ENCODE measurements around the gene PRIM2. TPM values are rescaled to one million over a fixed set of nuclear protein-coding genes. Genes with fewer than 3 reads are reported as not detected.

PRIM2 gene
- total RNA-seq, 1 experiment from 2014 or later: 44.0 TPM

GRCh38 chr6:57432157-57432556 lies 114.7 kb downstream of the PRIM2 start:
- BruUV-seq (replicated peaks): no TSS peak
- TF ChIP-seq ZBTB33 (IDR thresholded peaks at IDR 0.05; ENCODE audit: extremely low read depth, insufficient replicate concordance, low read length): no peak
- no peak for TF ChIP-seq SRF (IDR thresholded peaks at IDR 0.05; ENCODE audit: low read depth)
- no peak for TF ChIP-seq TCF7L2 (IDR thresholded peaks at IDR 0.05; ENCODE audit: borderline replicate concordance, extremely low read depth, insufficient read depth, insufficient read length)
- no peak for TF ChIP-seq SP1 (IDR thresholded peaks at IDR 0.05; ENCODE audit: low read depth)
- TF ChIP-seq ZFX (IDR thresholded peaks at IDR 0.05): no peak
- TF ChIP-seq FOSL1 (IDR thresholded peaks at IDR 0.05; ENCODE audit: low read depth): no peak
- TF ChIP-seq EZH2 (IDR thresholded peaks at IDR 0.05): no peak
- TF ChIP-seq ZNF274 (IDR thresholded peaks at IDR 0.05; ENCODE audit: low read depth, low read length): no peak
- TF ChIP-seq CTCF (IDR thresholded peaks at IDR 0.05 in 2 of 3, conservative IDR thresholded peaks at IDR 0.05 in 1 of 3; ENCODE audit: borderline replicate concordance in 1 of 3, insufficient read depth in 1 of 3, low read depth in 2 of 3, low read length in 2 of 3): no peak
- no peak for TF ChIP-seq ELF1 (IDR thresholded peaks at IDR 0.05; ENCODE audit: borderline replicate concordance, low read depth)
- TF ChIP-seq ATF3 (IDR thresholded peaks at IDR 0.05): no peak
- TF ChIP-seq RAD21 (IDR thresholded peaks at IDR 0.05; ENCODE audit: low read depth): no peak
- TF ChIP-seq SIN3A (IDR thresholded peaks at IDR 0.05; ENCODE audit: low read depth): no peak
- no peak for TF ChIP-seq POLR2AphosphoS5 (IDR thresholded peaks at IDR 0.05; ENCODE audit: low read depth, low read length)
- TF ChIP-seq MAX (IDR thresholded peaks at IDR 0.05): no peak
- TF ChIP-seq CBX3 (IDR thresholded peaks at IDR 0.05; ENCODE audit: low read depth): no peak
- no peak for TF ChIP-seq REST (IDR thresholded peaks at IDR 0.05; ENCODE audit: low read depth)
- no peak for TF ChIP-seq EZH2phosphoT487 (IDR thresholded peaks at IDR 0.05; ENCODE audit: borderline replicate concordance)
- TF ChIP-seq YY1 (IDR thresholded peaks at IDR 0.05; ENCODE audit: extremely low read depth, insufficient replicate concordance, low read depth, low read length): no peak
- TF ChIP-seq POLR2A (IDR thresholded peaks at IDR 0.05; ENCODE audit: borderline replicate concordance, extremely low read depth, insufficient read depth, insufficient read length): no peak
- H3K9ac ChIP-seq (ENCODE audit: low read length): no peak overlapping the region
- no peaks in the 10 kb centered on the region for H3K27me3 ChIP-seq (ENCODE audit: insufficient read depth, low read length)
- no peaks in the 10 kb centered on the region for H4K20me1 ChIP-seq (ENCODE audit: insufficient read depth)
- ChIA-PET RAD21 (ENCODE audit: low non-redundant PET in 1 of 2, low total read pairs in 2 of 2, uncharacterized antibody in 2 of 2, unreplicated experiment in 2 of 2) (no interaction called here), POLR2A (no interaction called here), CTCF (no interaction called here)
- DNase-seq (ENCODE audit: low read depth, low spot score) (no peak), ATAC-seq (no peak)
- H3K36me3 ChIP-seq (ENCODE audit: control insufficient read depth in 1 of 2, insufficient read depth in 2 of 2, low read length in 2 of 2): no peaks in the 10 kb centered on the region
- no peak overlapping the region for H3K4me3 ChIP-seq (replicated peaks in 1 of 2; ENCODE audit: low read depth in 1 of 2, low read length in 2 of 2)
- H3K79me2 ChIP-seq (ENCODE audit: insufficient read depth, low read length): no peaks in the 10 kb centered on the region
- no peaks in the 10 kb centered on the region; a peak in 1 of 4 replicates for H3K4me1 ChIP-seq (ENCODE audit: control insufficient read depth in 1 of 2, insufficient read depth in 2 of 2, low read length in 2 of 2)
- intact Hi-C loops (cut with micrococcal nuclease): no loop called here
- H3K9me2 ChIP-seq (ENCODE audit: insufficient read depth): no peaks in the 10 kb centered on the region
- H3K9me3 ChIP-seq (ENCODE audit: control insufficient read depth in 1 of 2, insufficient read depth in 1 of 2, low read depth in 1 of 2, low read length in 2 of 2): no peaks in the 10 kb centered on the region
- H3K4me2 ChIP-seq (ENCODE audit: low read length): no peak overlapping the region
- H2AFZ ChIP-seq (ENCODE audit: low read depth, low read length, poor library complexity, severe bottlenecking): no peak overlapping the region
- no peak overlapping the region for H3K27ac ChIP-seq (ENCODE audit: low read depth, low read length)

Measured in HCT116 (cell line).